NOMO-1 (cell line): ENCODE results near the gene C19orf12.
"Not testable (repeated sequence)": the region's sequence is repeated elsewhere in the genome, so short reads cannot be mapped to it uniquely, and the experiment has no call there.

Source experiments
- DNase-seq, 2 experiments: peaks; one replicate each; lab custom pipeline; 2025; ENCODE audit not compliant: unreplicated experiment in 2 of 2; lab: John Stamatoyannopoulos, UW

C19orf12 gene

DNA sequence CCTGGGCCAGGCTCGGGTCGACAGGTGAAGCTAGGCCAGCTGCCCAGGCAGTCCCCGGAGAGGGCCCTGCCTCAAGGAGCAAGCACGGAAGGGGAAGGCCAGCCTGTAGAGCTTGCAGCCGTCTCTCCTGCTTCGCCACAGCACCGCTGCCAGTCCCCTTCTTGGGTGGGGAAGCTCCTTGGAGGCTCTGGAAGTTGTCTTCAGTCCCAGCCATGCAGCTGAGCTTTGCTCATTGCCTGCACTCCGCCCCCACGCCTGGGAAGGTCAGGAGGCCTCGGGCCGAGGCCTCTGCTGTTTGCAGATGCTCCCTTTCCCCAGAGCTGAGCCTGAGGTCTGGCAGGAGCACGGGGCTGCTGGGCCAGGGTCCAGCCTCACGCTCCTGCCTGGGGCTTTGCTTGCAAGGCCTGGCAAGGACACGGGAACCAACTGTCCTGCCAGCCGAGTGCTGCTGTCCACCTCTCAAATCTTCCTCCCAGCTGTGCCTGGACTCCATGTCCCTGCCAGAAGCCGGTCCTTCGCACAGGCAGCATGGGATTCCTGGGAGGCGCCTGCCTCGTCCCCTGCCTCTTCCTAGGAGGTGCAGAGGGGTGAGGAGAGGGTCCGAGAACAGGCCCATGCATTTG is 36.5 kb downstream of the C19orf12 start:
- no peak for DNase-seq

DNA sequence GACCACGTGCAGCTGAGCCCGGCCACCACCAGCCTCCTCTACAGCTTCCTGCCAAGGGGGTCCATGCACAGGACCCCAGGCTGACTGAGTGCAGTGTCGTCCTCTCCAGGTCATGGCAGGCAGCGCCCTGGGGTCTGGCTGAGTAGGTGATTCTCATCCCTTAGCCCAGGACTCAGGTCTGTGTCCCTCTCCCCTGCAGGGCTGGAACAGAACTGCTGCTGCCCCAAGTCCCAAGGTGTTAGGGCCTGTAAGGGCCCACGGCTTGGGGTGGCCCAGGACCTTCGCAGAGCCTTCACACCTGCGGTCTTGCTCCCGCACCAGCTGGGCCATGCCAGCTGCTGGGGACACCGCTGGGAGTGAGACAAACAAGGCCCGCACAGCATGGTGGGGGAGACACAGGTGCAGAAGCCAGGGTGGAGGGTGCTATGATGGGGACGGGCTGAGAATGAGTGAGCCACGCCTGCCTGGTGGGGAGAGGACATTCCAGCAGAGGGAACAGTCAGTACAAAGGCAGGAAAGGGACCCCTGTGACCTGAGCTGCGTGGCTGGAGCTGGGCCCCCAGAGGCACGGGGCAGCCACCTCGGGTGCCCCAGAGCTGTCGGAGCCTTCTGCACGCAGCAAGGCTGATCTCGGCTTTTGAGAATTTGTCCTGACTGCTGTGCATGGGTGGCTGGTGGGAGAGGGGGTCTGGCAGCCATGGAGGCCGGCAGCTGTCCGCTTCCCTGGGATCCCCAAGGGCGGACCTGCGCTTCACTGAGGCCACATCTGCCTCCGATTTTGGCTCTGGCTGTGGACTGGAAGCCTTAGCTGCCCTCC is 37.9 kb downstream of the C19orf12 start:
- DNase-seq, result no peak

DNA sequence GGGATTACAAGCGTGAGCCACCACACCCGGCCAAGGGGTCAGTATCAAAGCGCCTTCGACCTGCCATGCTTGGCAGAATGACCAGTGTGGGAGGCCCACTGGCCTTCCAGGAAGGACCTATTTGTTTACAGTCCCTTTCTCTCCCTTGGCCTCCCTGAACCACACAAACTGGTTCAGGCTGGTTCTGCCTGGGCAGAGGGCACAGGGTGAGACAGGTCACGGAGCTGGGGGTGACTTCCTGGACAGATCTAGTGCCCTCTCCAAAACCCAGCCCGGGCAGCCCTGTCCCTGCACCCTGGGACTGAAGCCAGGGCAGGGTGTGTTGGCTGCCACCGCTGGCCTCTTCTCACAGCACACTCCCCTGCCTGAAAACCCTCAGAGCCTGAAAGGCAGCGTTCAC is 38.5 kb downstream of the C19orf12 start:
- no peak for DNase-seq

DNA sequence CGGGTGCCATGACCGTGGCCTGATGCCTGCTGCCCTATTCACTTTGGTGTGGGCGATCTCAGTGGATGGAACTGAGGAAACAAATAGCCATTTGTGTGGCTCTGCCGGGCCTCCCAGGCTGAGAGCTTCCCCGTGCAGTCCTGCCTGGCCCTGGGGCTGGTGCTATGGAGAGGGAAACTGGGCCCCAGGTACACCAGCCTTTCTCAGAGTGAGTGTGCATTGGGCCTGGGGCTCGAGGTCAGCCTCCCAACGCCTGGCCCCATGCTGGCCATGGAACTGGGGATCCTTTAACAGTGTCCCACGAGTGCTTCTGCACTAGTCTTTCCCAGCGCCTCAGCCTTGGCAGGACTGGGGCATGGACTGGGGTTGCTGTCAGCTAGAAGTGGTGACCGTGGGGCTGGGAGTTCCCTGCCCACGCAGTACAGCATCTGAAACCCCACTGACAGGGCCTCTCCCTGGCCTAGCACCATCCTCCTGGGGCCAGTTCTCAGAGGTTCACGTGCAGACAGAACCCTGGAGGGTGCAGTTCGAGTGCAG is 39.3 kb downstream of the C19orf12 start:
- no peak for DNase-seq

DNA sequence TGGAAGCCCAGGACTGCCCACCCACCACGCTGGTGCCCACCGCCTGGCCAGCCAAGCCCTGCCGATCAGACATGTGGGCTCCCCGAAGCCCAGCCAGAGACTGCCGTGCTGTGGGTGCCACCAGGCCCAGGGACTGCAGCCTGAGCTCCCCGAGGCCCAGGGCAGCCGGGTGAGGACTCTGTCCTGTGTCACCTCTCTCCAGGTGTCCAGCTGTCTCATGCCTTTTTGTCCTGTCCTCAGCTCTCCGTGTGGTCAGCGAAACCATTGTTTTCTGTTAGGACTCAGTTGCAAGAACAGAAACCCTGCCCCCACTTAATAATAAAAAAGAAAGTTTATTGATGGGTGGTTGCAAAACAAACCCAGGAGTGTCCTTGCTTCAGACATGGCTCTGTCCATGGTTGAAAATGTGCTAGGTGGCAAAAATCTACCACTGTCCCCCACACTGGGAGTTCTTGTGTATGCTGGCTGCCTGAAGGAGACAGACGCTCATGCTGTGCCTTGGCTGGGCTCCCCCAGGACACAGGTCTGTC is 39.9 kb downstream of the C19orf12 start:
- DNase-seq, result no peak

DNA sequence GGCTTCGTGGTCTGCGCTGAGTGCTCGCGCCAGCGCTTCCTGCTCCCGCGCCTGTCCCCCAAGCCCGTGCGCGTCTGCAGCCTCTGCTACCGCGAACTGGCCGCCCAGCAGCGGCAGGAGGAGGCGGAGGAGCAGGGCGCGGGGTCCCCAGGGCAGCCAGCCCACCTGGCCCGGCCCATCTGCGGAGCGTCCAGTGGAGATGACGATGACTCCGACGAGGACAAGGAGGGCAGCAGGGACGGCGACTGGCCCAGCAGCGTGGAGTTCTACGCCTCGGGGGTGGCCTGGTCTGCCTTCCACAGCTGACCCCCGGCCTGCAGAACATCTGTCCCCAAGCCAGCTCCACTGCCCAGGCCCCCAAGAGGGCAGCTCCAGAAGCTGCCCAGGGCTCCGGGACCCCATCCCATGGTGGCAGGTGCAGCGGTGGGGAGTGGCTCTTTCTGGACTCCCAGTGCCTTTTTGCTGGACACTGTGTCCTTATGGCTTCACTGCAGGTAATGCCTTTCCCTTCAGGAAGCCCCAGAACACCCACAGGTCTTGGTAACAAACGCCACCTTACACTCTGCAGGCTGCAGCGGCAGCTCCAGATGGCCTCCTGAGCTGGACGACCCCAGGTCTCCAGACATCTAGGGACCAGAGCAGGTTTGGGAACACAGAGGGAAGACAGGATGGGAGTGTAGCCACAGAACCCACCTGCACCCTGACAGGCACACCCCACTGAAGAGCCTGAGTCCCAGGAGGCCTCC is 40.5 kb downstream of the C19orf12 start:
- DNase-seq, result no peak

DNA sequence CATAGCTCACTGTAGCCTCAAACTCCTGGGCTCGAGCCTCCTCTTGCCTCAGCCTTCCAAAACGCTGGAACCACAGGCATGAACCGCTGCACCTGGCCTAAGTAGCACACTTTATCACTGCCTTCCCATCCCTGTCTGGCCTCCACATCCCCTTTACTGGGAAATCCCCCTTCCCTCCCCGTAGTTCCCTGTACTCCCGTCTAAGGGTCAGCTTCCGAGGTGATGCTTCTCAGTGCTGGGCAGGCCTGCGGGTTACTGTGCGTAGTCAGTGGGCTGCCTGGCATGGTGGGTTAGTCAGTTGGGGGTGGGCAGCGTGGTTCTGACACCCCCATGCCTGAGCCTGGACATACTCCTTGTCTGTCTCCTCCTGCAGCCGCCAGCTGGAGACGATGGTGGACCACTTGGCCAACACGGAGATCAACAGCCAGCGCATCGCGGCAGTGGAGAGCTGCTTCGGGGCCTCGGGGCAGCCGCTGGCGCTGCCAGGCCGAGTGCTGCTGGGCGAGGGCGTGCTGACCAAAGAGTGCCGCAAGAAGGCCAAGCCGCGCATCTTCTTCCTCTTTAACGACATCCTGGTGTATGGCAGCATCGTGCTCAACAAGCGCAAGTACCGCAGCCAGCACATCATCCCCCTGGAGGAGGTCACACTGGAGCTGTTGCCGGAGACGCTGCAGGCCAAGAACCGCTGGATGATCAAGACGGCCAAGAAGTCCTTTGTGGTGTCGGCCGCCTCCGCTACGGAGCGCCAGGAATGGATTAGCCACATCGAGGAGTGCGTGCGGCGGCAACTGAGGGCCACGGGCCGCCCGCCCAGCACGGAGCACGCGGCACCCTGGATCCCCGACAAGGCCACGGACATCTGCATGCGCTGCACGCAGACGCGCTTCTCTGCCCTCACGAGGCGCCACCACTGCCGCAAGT is 41.4 kb downstream of the C19orf12 start:
- DNase-seq, result no peak

DNA sequence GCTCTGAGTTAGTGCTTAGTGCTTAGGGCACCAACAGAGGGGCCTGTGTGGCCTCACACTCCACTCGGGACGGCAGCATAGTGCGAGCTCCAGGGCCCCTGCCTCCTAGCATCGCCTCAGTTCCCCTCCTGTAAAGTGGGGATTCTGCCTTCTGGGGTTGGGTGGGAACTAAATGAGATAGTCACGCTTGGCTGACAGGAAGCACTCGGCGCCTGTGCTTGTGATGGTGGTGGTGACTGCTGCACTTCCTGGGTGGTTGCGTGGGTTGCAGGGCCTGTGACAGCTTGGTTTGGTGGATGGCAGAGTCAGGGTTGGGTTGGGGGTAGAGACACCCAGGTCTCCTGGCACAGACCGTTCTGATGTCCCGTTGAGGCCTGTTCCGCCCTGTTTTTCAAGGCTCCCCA is 42.1 kb downstream of the C19orf12 start:
- no peak for DNase-seq

DNA sequence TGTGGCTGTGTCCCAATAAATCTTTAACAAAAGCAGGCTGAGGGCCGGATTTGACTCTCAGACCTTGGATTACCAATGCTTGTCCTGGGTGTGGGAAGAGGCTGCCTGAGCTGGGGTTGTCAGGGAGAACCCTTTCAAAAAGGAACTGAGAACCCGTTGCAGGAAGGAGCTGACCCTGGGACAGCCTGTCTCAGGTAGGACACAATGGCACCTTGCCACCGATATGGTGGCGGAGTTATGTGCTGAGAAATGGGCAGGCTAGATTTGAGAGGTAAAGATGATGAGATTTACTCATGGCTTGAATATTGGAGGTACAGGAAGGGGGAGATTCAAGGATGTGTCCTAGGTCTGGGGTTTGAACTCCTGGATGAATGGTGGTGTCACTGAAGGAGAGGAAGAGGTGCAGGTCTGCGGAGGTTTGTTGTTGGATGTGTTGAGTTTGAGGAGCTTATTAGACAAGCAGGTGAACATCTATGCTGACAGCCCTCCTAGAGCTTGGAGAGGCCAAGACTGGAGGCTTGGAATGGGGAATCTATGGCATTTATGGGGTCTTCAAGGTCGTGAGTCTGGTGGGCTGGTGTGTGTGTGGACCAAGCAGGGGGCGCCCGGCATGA is 42.6 kb downstream of the C19orf12 start:
- no peak for DNase-seq

DNA sequence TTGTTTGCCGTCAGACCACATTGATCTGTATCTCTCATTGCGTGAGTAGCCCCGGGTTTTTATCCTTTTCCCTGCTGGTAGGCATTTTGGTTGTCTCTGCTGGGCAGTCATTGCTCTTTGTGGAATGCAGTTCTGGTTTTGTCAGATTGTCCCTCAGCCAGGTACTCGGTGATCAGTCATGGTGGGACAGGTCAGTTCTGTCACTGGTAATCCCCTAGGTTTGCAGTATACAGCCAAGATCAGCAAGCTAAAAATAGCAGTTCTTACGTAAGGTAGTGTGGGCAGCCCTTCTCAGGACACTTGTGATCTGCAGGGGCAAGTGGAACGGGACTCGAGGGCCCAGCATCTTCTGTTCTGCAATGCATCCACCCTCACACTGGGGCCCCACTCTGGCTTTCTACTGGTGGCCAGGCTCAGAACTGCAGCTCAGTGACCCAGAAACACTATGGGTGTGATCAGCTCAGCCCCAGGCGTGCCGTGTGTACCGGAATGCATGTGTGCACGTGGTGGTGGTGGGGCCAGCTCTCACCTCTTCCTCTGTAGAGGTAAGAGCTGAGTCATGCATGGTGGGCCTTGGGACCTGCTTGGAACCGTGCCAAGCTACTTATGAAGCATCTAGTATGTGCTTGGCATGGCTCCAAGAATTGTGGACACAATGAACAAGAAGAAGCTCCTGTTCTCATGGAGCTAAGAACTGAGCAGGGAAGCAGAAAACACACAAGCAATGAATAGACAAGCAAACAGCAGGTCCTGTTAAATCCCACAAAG is 43.5 kb downstream of the C19orf12 start:
- no peak for DNase-seq

DNA sequence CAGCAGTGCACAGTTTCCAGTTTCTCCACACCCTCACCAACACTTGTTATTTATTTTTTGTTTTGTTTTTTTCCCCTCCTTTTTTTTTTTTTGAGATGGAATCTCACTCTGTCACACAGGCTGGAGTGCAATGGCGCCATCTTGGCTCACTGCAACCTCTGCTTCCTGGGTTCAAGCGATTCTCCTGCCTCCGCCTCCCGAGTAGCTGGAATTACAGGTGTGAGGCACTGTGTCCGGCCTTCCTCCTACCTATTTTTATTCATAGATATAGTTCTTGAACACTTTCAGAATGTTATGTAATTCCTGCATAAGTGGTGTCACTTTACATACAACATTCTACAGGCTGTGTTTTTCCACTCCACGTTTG is 44.1 kb downstream of the C19orf12 start:
- not testable (repeated sequence) for DNase-seq

DNA sequence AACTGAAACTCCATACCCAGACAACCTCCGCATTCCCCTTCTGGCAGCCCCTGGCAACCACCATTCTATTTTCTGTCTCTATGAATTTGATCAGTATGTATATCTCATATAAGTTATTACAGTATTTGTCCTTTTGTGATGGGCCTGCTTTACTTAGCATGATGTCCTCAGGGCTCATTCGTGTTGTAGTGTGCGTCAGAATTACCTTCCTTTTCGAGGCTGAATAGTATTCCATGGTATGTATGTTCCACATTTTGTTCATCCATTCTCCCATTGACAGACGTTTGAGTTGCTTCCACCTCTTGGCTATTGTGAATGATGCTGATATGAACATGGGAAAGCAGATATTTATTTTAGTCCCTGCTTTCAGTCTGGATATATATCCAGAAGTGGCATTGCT is 44.8 kb downstream of the C19orf12 start:
- DNase-seq, result no peak

DNA sequence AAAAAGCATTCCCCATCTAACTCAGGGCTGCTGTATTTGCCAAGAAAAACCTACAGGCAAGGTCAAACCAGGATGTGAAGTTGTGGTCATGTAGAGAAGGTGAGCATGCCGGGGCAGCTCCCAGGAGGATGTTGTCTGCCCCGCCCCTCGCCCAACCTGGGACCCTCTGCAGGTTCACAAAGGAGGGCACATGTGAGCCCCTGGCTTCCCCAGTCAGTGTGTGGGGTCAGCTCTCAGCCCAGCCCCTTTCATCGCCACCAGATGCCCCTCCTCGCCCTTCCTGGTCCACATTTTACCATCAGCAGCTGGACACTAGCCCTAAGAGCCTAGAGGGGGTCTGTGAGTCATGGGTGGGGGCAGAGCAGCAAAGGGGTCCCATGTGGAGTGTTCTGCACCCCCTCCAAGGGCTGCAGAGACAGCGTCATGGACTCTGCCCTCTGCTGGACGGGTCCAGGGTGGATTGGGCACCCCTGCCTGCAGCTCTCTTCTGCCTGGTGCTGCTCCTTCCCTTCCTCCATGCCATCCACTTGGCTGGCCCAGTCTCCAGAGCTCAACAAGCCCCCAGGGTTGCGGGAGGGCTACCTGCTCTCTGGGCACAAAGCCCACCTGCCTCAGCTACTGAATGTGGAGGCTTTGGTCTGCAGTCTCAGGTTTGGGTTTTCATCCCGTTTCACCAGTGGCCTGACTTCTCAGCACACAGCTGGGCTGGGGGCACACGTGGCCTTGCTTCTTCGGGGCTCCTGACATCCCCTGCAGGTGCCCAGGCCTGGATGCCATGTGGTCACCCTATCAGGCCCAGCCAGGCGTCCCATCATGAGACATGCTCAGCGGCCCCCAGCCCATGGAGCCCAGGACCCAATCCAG is 46.1 kb downstream of the C19orf12 start:
- DNase-seq, result no peak

DNA sequence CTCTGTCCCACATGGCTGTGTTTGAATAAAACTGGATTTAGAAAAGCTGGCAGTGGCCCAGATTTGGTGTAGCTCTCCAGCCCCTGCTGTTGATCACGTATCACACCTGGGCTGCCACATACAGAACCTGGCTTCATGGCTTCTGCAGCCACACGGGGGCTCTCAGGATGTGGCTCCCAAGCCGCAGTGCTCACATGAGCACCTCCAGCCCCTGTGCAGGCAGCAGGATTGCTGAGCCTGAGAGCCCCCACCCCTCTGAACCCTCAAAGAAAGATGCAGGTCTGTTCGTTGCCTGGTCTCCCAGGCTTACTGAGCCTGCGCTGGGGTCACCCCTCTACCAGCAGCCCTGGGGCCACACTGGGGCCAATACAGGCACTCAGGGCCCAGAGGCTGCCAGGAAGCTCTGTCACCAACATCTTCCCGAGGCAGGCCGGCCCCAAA is 47.1 kb downstream of the C19orf12 start:
- no peak for DNase-seq

DNA sequence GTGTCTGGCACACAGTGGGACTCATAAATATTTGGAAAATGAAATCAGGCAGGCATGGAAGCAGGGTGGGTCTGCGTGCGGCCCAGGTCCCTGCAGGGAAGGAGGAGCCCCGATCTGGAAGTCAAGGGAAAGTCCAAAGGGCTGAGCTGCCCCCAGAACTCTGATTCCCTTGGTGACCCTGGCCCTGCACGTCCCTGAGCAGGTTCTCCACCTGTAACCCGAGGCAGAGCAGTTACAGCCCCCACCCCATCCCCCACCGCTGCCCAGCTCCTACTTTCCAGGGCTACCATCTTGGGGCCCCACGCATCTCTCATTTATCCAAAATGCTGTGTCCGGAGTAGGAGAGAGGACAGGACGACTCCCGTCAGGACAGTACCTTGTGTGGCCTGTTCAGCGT is 47.7 kb downstream of the C19orf12 start:
- DNase-seq, result no peak

DNA sequence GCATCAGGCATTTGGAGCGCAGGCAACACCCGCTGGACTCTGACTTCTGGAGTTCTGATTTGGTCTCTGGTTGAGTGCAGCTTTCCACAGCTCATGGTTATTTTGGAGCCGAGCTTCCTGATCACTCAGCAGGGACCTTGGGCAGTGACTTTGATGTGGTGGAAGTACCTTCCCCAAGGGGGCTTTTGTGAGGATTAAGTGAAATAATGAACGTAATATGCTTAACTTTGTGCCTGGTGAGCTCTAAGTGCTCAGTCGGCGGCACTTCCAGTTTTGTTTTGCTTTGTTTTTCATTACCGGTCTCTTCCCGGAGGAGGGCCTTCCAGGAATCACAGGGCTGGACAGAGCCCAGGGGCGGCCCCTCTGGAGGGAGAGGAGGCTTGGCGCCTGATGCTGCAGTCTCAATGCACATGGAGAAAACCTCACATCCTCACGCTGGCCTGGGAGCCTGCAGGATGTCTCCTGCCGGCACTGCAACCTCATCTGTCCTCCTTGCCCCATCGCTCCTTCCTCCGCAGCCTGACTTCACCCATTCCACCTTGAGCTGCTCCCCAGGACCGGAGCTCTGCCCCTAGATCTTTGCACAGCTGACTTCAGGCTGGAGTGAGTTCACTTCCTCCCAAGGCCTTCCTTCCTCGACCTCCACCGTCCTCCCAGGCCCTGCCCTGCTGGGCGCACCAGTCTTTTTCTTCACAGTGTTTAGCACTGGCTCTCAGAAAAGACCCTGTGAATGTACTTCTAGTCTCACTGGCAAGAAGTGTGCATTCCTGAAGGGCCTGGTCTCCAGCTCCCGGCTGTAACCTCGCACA is 48.3 kb downstream of the C19orf12 start:
- DNase-seq, result no peak

DNA sequence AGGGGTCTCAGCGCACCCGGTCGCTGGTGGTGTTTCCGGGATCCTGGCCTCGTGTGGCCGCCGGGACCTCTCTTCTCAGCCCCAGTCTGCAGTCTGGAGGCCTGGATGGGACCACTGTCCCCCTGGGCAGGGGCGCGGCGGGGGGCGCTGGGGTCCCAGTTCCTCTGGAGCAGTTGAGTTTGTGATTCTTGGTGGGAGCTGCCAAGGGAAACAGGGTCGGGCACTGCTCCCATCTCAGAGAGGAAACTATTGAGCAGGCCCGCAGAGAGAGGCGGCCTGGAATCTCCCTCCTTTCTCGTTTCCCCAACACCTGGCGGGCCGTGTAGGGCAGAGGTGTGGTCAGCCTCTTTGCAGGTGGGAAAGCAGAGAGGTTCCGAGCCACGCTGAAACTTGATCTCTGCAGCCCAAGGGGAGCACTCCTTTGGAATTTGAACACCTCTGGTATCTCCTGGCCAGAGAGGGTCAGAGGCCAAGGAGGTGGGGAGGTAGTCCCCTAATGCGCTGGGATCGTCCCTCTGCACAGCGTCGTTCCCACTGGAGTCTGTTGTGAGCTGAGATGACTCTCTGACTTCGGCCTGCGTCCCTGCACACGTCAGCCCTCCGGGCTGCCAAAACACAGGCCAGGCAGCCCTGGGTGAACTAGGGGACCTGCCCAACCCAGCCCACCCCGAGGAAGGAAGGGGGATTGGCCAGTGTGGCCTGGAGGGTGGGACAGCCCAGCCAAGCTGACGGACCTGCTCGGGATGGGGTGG is 49.1 kb downstream of the C19orf12 start:
- no peak for DNase-seq
